NCI-H460 (cell line): ENCODE data around the gene PFKL. TPM values are rescaled to one million over a fixed set of nuclear protein-coding genes. Genes with fewer than 3 reads are reported as not detected.

Source experiments
- DNase-seq: peaks from one replicate; pipeline ENCODE4 v3.0.0-alpha.2; 2016; ENCODE audit warnings: low read depth; ENCODE audit errors: extremely low read depth
- total RNA-seq: library from RNA; depleted of rRNA; stranded (reverse); fragments of >200 nt; shearing (Covaris generic); gene quantifications from 2 replicates; pipeline ENCODE4 v1.2.3, GENCODE V29; 2014

PFKL gene
- total RNA-seq, 1 experiment from 2014 or later, result 71.0 TPM

DNA sequence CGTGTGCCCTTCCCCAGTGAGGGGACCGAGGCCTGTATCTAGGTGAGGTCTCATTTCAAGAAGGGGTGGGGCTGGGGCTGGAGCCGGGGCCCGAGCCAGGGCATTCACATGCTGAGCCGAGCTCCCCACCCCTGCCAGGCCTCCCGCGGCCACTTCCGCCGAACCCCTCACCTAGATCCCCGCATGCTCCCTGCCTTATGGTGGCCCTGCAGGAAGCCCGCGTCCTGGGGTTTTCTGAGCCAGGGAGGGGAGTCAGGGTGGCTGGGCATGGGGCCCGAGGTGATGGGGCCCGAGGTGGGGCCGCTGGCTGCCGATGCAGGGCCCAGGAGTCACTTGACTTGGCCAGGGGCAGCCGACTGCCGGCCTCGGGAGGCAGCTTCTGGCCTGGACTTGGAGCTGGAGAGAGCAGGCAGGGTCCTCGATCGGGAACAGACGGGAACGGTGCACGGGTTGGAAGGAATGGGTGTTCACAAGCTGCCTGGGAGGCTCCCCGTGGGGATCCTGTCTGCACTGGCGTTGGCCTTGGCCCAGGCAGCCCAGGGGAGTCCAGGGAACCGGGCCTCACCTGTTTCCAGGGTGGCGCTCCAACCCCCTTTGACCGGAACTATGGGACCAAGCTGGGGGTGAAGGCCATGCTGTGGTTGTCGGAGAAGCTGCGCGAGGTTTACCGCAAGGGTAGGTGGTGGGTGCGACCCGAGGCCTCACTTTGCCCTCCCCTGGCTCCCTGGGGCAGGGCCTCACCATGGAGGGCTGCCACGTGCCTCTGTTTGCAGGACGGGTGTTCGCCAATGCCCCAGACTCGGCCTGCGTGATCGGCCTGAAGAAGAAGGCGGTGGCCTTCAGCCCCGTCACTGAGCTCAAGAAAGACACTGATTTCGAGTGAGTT lies 25.8 kb downstream of the PFKL start:
- no peak for DNase-seq

DNA sequence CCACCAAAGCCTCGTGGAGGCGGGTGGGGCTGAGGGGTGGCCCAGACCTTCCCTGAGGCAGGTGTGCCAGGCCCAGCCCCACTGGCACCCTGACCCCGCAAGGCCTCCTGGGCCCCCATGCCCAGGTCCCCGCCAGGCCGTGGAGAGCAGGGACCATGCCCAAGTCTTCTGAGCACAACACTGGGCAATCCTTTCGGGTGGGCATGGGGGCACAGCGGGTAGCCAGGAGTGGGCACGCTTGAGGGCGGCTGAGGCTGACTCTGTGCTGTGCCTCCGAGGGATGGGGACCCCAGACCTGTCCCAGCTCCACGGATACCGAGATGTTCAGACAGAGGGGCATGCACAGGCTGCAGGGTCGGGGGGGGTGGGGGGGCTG lies 26.4 kb downstream of the PFKL start:
- no peak for DNase-seq

DNA sequence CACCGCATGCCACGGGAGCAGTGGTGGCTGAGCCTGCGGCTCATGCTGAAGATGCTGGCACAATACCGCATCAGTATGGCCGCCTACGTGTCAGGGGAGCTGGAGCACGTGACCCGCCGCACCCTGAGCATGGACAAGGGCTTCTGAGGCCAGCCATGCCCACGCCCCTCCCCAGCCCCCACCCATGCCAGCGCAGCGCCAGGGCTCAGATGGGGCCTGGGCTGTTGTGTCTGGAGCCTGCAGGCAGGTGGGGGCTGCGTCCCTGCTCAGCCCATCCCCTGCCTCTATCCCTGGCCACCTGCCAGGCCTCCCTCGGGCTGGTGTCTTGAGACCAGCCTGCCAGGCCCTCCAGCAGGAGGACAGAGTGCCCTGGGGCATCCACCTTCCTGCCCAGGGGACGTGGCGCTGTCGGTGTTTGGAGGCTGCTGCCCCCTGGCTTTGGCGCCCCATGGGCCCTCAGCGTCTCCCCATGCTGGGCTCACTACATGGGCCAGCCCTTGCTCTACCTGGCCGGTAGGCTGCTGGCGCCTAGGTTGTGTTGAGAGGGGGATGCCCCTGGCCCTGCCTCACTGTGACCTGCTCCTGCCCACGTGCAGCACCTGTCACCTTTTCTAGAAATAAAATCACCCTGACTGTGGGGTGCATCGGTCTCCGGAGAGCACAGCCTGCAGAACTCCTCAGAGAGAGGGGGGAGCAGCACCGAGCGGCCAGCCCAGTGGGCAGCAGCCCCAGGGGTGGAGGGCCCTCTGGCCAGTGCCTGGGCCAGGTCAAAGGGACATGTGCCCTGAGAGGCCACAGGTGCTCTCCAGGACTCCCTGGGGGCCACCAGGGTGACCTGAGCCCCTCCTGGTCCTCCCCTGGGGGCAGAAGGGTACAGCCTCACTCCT lies 27.1 kb downstream of the PFKL start:
- no peak for DNase-seq

DNA sequence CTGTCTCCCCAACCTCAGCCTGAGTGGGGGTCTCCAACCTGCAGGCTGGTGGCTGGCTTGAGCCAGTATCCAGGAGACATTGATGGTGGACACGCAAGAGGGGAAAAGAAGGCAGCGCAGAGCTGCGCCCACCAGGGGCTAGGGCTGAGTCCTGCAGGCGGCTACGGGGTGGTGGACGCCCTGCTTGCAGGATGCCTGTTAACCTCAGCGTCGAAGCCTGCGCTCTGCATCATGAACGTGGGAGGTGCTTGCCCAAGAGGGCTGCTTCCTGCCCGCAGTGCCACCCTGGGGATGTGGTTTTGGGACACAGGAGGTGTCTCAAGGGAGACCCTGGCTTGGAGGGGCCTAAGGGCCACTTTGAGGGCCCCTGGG lies 27.7 kb downstream of the PFKL start:
- DNase-seq, result no peak

DNA sequence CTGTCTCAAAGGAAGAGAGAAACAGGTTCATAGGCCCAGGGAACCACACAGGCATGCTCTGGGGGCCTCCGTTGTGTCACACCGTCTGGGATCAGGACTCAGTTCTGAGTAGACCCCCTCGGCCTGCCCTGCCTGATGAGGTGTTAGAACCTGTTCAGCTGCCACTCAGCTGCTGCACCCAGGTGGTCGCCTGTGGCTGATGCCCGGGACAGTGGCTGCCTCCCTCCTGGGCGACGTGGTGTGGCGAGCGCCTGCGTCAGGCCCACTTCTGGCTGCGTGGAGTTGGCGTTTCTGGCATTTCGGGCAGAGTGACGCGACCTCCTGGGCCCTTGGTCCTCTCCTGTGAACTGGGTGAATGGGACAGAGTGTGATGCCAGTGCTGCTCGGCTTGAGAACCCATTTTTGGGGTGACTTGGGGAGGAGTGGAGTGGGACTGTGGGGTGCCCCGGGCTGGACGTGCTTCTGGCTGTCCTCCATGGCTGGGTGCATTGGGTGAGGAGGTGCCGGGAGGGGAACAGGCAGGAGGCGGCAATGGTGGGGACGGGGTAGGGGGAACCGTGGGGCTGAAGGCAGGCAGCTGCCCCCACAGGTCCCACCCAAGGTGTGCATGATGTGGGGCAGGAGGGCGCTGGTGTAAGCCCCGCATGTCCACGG lies 28.5 kb downstream of the PFKL start:
- no peak for DNase-seq

DNA sequence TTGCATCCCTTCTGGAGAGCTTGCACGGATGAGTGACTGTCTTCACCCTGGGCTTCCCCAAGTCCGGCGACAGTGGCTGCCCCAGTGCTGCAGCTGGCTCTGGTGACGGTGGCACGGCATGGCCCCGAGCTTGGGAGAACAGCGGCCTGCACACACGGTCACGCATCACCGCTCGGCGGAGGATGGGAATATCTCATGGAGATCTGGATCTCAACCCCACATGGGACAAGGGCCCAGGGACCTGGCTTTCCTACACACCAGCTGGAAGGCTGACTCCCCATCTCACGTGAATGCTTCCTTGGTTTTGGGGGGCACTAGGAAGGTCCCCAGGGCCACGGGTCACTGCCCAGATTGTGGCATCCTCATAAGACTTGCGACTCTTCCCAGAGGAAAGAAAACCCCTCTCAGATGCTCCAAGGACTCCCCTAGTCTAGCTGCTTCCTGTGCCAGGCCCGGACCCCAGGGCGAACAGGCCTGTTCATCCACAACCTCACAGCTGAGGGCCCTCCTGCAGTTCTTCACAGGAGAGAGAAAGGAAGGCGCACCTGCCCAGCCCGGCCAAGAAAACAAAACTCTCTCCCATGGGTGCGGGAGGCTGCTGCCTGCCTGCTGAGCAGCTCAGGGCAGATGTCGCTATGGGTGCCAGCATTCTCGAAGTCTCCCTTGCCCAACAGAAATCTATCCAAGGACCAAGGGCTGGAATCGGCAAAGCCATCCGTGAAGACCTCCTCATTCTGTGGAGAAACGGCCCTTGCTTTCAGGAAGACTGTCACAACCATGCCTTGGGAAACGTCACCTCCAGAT lies 29.4 kb downstream of the PFKL start:
- no peak for DNase-seq

DNA sequence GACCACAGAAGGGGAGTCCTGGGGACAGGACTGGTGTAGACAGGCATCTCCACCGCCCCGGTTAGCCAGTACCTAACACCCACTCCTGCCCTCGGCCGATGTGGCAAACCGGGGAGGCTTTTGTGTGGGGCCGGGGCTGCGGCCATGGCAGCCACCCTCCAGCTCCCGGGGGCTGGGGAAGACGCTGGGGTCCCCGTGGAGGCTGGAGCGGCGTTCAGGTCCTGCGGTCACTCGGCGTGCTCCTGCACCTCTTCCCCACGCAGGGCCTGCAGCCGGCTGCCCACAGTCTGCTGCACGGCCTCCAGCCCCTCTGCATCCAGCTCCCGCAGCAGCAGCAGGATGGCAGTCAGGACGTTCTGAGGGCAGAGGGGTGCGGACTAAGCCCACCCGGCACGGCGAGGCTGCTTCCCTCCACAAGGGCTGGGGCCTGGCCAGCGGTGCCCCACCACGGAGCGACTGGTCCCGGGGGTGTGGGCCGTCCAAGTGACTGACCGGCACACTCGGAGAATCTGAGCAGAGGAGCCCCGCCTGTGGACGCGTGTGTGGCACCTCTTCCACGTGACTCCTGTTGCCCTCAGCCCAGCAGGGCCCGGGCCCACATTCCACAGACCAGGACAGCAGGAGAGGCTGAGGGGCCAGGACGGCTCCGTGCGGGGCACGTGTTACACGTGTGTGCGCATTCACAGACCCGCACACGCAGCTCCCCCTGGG lies 30.3 kb downstream of the PFKL start:
- DNase-seq, result no peak

DNA sequence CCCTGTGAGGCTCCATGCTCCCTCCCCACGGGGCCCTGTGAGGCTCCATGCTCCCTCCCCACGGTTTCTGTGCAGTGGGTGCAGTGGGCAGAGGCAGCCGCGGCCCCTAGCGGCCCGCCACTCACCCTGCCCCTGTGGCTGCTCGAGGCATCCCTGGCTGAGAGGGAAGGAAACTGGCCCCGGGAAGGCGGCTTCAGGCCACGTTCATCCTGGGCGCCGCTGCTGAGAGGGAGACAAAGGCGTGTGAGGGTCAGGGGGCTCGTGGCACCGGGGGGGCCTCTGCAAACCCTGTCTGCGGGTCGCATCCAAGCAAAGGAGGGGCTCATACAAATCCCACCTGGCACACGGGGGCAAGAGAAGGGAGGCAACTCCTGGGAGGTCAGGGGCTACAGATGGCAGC lies 30.8 kb downstream of the PFKL start:
- DNase-seq, result no peak

DNA sequence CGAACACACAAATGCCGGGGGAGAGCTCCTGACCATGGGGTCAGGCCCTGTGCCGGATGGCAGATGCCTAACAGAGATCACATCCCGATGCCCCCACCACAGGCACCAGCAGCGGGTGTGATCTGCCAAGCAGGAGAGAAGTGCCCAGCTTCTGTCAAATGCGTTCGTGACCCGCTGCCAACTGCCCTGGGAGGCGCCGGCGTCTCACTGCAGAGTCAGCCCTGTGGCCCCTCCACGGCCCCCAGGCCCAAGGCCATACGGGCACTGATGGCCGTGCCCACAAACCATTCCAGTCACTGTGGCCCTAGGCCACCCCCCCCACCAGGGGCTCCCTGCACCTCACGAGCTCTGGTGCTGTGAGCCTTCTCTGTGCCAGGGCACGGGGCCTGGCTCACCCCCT lies 31.4 kb downstream of the PFKL start:
- no peak for DNase-seq

DNA sequence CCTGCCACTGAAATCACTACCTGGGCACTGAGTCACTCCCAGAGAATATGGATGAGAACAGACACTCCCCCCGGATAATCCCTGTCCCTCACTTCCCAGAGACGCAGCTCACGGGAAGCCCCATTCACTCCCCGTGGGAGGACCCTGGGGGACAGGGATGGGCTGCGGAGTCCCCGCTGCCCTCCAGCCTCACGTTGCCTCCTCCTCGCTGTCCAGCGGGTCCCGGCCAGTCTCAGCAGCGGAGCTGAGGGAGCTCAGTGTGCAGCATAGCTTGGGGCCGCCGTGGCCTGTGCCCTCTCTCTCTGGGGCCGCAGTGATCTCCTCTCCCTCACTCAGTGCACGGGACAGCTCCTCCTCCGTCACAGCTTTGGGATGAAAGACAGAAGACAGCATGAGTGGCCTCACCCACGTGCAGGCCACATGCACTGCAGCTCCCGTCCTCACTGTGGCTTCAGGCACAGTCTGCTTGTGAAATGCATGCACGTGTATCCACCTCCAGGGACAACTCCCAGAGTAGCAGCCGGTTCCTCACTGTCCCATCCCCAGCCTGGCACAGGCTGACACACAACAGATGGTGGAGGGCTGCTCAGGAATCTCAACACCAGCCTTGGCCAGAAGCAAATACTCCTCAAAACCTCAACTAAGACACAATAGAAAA lies 31.9 kb downstream of the PFKL start:
- DNase-seq, result no peak

DNA sequence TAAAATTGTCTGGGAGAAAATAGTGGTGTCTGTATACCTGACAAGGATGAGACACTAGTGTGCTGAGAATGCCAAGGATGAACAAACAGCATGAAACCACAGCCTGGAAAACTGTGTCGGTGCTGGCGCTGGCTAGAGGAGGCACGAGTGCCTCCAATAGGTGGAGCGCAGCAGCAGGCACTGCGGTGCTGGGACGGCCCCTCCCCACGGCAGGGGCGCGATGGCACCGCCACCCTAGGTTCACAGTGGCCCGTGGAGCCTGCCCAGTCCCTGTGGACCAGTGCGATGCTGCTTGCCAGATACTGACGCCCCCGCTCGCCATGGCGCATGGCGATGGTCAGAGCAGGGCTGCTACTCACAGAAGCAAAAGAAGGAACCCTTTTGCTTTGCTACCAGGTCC lies 32.5 kb downstream of the PFKL start:
- no peak for DNase-seq

DNA sequence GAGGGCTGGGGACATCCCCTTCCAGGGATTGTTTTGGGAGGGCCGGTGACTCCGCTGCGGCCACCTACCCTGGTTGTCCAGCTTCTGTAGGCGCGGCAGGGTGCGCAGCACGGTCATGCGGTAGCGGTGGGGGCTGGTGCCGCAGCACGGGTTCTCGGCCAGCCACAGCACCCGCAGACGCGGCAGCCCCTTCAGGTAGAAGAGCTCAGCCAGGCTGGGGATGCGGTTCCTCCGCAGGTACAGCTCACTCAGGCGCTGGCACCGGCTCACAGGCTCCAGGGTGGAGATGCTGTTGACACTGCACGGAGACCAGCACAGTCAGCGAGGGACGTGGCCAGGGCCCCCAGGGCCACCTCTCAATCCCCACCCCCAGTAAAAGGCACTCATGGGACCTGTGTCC lies 33.1 kb downstream of the PFKL start:
- DNase-seq, result no peak

DNA sequence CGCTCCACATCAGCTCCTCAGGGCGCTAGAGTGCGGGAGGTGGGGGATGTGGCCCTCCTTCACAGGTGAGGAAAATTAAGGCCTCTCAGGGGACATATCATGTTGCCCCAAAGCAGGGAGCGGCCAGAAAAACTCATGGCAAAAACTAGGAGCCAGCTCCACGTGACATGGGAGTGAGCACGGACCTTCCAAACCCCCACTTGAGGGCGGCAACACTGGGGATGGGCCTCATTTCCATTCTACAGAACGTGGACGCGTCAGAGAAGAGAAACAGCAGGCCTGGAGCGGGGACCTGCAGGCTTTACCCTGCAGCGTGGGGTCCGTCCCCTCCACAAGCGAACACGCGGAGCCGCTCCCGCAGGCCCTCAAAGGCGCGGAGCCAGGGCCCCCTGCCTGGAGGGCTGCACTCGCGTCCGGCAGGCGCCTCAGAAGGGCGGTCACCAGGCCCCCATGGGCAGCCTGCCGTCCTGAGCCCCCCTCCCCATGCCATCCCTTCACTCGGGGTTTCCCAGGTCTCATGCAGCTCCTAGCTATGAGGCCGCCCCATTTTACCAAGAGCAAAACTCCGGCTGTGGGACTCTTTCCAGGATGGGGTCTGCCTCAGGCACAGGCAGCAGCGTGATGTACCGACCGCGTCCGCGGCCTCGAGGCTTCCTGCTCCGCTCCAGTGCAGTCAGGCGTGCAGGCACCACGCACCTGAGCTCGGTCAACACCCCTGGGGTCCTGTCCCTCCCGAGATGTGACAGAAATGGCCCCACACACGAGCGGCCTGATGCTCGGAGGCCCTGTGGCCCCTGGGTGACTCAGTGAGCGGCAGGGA lies 33.9 kb downstream of the PFKL start:
- DNase-seq, result no peak

DNA sequence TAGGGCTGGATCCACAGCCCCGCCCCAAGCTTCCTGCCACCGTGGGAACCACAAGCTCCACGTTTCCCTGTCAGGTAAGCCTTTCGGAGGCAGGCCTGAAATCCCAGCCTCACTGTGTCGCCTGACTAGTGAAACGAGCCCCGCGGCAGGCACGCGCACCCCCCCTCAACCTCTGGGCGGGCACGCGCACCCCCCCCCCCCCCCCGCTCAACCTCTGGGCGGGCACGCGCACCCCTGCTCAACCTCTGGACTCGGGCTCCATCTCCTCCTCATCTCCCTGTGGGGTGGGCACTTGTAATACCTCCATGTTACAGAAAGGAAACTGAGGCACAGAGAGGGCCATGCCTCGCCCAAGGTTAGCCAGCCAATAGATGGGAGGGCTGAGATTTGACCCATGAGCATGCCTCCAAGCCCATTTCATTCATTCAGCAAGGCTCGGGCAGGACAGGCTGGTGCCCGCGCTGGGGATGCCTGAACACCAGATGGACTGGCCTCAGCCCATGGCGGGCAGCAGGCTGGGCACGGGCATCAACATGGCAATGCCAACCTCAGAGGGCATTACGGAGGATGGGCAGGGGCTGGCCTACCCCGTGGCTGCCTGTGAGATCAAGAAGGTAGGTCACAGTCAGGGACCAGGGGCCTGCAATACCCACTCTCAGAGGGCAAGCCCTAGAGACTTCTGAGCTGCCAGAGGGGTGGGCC lies 34.6 kb downstream of the PFKL start:
- DNase-seq, result no peak

DNA sequence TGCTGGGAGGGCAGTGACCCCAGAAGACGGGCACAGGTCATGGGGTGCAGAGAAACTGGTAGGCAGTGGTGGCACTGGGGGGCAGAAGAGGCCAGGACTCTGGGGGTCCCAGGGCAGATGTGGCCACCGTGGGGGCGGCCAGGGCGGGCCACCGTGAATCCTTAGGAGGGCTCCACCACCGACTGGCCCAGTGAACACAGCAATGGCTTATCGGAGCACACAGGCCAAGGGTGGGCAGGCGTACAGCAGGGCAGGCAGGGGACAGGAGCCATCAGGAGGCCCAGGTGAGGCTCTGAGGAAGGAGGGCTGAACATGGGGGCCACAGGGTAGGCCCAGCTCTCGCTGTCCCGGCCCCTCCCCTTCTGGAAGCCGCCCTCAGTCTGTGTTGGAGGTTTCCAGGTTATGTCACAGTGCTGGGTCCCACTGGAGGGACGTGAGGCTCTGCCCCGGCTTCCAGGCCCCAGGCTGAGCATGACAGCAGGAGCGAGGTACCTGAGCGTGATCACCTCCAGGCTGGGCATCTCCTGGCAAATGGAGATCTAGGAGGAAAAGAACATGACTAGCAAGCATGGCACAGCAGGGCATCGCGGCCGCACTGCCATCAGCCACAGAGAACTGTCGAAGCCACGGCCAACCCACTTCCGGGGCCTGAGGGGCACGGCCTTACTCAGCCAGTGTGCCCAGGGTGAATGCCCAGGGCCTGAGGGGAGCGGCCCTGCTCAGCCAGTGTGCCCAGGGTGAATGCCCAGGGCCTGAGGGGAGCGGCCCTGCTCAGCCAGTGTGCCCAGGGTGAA lies 35.6 kb downstream of the PFKL start:
- no peak for DNase-seq

DNA sequence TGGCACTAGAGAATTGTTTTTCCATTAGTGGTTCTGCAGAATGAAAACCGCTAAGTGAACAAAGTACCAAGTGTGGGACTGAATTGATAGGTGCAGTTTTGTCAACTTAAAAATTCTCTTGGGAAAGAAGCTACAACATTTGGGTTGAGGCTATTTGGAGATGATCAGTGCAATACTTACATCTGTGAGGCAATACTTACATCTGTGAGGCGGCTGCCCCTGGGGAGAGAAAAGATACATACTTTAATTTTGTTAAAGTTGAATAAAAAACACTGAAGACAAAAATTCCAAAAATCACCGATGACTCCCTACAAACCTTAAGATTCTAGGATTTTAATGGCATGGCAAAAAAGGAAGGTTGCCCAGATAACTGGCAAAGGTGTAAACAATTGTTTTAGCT lies 37.6 kb downstream of the PFKL start:
- DNase-seq, result no peak
